SK-N-SH treated with all-trans-retinoic acid at 6 μM for 48 hours (cell line): ENCODE results near the gene BEND6.

Experiments used
- CSRNP3 ChIP-seq: fragments of 250-450 bp; sonication (Bioruptor Pico); IDR thresholded peaks from 2 replicates; pipeline ENCODE4 v1.5.1; 2021; ENCODE audit warnings: mild to moderate bottlenecking, moderate library complexity
- ESRRG ChIP-seq: fragments of 250-450 bp; sonication (Bioruptor Pico); IDR thresholded peaks from 2 replicates; pipeline ENCODE4 v1.6.1; 2021; ENCODE audit warnings: mild to moderate bottlenecking
- OSR1 ChIP-seq: fragments of 250-450 bp; sonication (Bioruptor Pico); IDR thresholded peaks from 2 replicates; pipeline ENCODE4 v1.8.0; 2022; ENCODE audit warnings: moderate library complexity, mild to moderate bottlenecking, inconsistent platforms
- POU6F1 ChIP-seq: fragments of 250-450 bp; sonication (Bioruptor Pico); IDR thresholded peaks from 2 replicates; pipeline ENCODE4 v1.8.0; 2021; ENCODE audit warnings: low read depth, mild to moderate bottlenecking, moderate library complexity, borderline replicate concordance
- PPARA ChIP-seq: fragments of 250-450 bp; sonication (Bioruptor Pico); IDR thresholded peaks from 2 replicates; pipeline ENCODE4 v1.5.0; 2020; ENCODE audit warnings: mild to moderate bottlenecking, borderline replicate concordance
- ZC3H10 ChIP-seq: fragments of 250-450 bp; sonication (Bioruptor Pico); IDR thresholded peaks from 2 replicates; pipeline ENCODE4 v1.5.1; 2021; ENCODE audit warnings: mild to moderate bottlenecking, moderate library complexity
- ZFP3 ChIP-seq: fragments of 250-450 bp; sonication (Bioruptor Pico); IDR thresholded peaks from 2 replicates; pipeline ENCODE4 v1.5.0; 2020; ENCODE audit warnings: mild to moderate bottlenecking, moderate library complexity
- ZFP30 ChIP-seq: fragments of 450-650 bp; formaldehyde crosslinking; IDR thresholded peaks from 2 replicates; pipeline ENCODE4 v1.5.0; 2022; ENCODE audit warnings: mild to moderate bottlenecking, moderate library complexity
- ZNF565 ChIP-seq: fragments of 450-650 bp; formaldehyde crosslinking; conservative IDR thresholded peaks from 2 replicates; pipeline ENCODE4 v1.5.0; 2020; ENCODE audit warnings: low read depth, mild to moderate bottlenecking, moderate library complexity
- ZNF70 ChIP-seq: fragments of 450-650 bp; formaldehyde crosslinking; IDR thresholded peaks from 2 replicates; pipeline ENCODE4 v1.5.0; 2020; ENCODE audit warnings: mild to moderate bottlenecking, moderate library complexity
- TF ChIP-seq, protein P1 (sequence below): fragments of 250-450 bp; sonication (Bioruptor Pico); IDR thresholded peaks from 2 replicates; pipeline ENCODE4 v1.5.1; 2020; ENCODE audit warnings: low read depth, mild to moderate bottlenecking, moderate library complexity

DNA sequence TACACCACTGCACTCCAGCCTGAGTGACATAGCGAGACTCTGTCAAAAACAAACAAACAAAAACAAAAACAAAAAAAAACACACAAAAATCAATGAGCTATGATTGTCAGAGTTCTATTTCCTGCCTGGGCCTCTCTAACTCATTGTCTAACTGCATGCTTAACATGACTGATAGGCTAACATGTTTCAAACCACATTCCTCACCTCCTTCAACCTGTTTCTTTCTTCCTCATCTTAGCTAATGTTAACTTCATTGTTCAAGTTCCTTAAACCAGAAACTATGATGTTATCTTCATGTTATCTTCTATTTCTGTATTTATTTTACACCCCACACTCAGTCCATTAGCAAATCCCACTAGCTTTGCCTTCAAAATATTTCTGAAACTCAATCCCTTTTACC is 41.5 kb downstream of the BEND6 start:
- no peak for TF ChIP-seq PPARA (CRISPR knock-in tag)
- TF ChIP-seq ZC3H10, result no peak
- no peak for TF ChIP-seq ZFP3
- TF ChIP-seq, protein P1, sequence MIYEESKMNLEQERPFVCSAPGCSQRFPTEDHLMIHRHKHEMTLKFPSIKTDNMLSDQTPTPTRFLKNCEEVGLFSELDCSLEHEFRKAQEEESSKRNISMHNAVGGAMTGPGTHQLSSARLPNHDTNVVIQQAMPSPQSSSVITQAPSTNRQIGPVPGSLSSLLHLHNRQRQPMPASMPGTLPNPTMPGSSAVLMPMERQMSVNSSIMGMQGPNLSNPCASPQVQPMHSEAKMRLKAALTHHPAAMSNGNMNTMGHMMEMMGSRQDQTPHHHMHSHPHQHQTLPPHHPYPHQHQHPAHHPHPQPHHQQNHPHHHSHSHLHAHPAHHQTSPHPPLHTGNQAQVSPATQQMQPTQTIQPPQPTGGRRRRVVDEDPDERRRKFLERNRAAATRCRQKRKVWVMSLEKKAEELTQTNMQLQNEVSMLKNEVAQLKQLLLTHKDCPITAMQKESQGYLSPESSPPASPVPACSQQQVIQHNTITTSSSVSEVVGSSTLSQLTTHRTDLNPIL, result no peak
- no peak for TF ChIP-seq CSRNP3 (CRISPR knock-in tag)
- no peak for TF ChIP-seq OSR1 (CRISPR knock-in tag)
- no peak for TF ChIP-seq POU6F1 (CRISPR knock-in tag)
- no peak for TF ChIP-seq ZFP30
- no peak for TF ChIP-seq ESRRG (CRISPR knock-in tag)
- no peak for TF ChIP-seq ZNF70 (CRISPR knock-in tag)
- no peak for TF ChIP-seq ZNF565 (CRISPR knock-in tag)
